ENCODE measurements around the gene AXIN2. TPM values are rescaled to one million over a fixed set of nuclear protein-coding genes. Genes with fewer than 3 reads are reported as not detected.

Gene AXIN2
- total and polyA plus RNA-seq, 3 donors from 2014 or later = 18.1 to 26.3 (median 20.2) TPM

- Histone ChIP-seq H3K27me3 (no peaks in the 10 kb centered on the region), H3K27ac (no peak overlapping the region), H3K9me3 (no peaks in the 10 kb centered on the region), H3K4me1 (no peaks in the 10 kb centered on the region), H3K4me3 (no peak overlapping the region), H3K36me3 (ENCODE audit: low read depth, missing control alignments) (no peaks in the 10 kb centered on the region)
- TF ChIP-seq, protein P1, sequence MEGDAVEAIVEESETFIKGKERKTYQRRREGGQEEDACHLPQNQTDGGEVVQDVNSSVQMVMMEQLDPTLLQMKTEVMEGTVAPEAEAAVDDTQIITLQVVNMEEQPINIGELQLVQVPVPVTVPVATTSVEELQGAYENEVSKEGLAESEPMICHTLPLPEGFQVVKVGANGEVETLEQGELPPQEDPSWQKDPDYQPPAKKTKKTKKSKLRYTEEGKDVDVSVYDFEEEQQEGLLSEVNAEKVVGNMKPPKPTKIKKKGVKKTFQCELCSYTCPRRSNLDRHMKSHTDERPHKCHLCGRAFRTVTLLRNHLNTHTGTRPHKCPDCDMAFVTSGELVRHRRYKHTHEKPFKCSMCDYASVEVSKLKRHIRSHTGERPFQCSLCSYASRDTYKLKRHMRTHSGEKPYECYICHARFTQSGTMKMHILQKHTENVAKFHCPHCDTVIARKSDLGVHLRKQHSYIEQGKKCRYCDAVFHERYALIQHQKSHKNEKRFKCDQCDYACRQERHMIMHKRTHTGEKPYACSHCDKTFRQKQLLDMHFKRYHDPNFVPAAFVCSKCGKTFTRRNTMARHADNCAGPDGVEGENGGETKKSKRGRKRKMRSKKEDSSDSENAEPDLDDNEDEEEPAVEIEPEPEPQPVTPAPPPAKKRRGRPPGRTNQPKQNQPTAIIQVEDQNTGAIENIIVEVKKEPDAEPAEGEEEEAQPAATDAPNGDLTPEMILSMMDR (IDR thresholded peaks at IDR 0.05) = no peak
- TF ChIP-seq POLR2A (IDR thresholded peaks at IDR 0.05) = no peak
- 61 to 70% methylated on average over 17 of the region's 17 CpGs for WGBS, 2 donors
- DNase-seq = no peak
- intact Hi-C loops (cut with DNase I; ENCODE audit: low total_unique reads) = no loop called here
These were observed 45.2 kb downstream of the AXIN2 start for GRCh38 chr17:65515959-65516948.

DNA sequence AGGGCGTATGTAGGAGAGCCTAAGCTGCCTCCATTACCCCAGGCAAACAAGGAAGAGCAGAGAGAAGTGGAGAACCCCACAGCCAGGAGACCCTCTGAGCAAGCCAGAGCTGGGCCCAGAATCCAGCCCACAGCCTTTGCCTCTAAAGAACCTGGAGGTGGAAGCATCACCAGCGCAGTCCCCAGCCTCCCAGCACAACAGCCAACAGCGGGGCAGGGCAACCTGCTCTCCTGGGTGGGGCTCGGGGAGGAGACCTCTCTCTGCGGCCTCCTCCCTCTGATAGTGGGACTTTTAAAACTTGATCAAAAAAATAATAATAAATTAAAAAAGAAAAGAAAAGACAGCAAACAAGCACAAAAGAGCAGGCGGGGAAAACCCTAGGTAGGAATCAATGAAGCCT lies 45.9 kb downstream of the AXIN2 start:
- TF ChIP-seq, protein P1 (IDR thresholded peaks at IDR 0.05) = no peak
- no peak for TF ChIP-seq POLR2A (IDR thresholded peaks at IDR 0.05)
- no peaks in the 10 kb centered on the region for H3K36me3 ChIP-seq (ENCODE audit: low read depth, missing control alignments)
- no peak overlapping the region for H3K27ac ChIP-seq
- WGBS, 2 donors = 88 to 97% methylated on average over 6 of the region's 6 CpGs
- no peaks in the 10 kb centered on the region for H3K27me3 ChIP-seq
- no peak for DNase-seq
- H3K4me3 ChIP-seq = no peak overlapping the region
- intact Hi-C loops (cut with DNase I; ENCODE audit: low total_unique reads) = no loop called here
- H3K4me1 ChIP-seq = no peaks in the 10 kb centered on the region
- no peaks in the 10 kb centered on the region for H3K9me3 ChIP-seq

DNA sequence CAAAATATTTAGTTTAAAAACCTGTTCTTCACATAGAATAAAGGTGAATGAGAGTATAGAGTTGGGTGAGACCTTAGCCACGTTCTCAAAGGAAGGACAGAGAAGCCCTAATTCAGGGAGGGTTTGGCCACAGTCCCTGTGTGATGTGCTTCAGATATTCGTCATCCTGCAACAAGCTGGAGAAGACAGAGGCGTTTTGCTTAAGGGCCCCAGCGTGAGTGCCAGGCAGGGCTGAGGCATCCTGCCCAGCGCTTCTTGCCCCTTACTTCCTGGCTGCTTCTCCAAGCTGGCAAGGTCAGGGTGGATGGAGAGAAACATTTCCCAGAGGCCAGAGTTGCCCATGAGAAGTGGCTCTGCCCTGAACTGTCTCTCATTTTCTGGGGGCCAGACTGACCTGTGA lies 46.9 kb downstream of the AXIN2 start:
- intact Hi-C loops (cut with DNase I; ENCODE audit: low total_unique reads) = no loop called here
- no peak for DNase-seq
- H3K27ac ChIP-seq = no peak overlapping the region
- H3K36me3 ChIP-seq (ENCODE audit: low read depth, missing control alignments) = no peaks in the 10 kb centered on the region
- no peaks in the 10 kb centered on the region for H3K9me3 ChIP-seq
- no peak for TF ChIP-seq POLR2A (IDR thresholded peaks at IDR 0.05)
- TF ChIP-seq, protein P1 (IDR thresholded peaks at IDR 0.05) = no peak
- 76 to 83% methylated on average over 5 of the region's 5 CpGs for WGBS, 2 donors
- no peaks in the 10 kb centered on the region for H3K27me3 ChIP-seq
- H3K4me1 ChIP-seq = no peaks in the 10 kb centered on the region
- H3K4me3 ChIP-seq = no peak overlapping the region

- Histone ChIP-seq H3K27ac (no peak overlapping the region), H3K4me1 (no peaks in the 10 kb centered on the region), H3K27me3 (no peaks in the 10 kb centered on the region), H3K9me3 (no peaks in the 10 kb centered on the region), H3K4me3 (no peak overlapping the region), H3K36me3 (ENCODE audit: low read depth, missing control alignments) (no peaks in the 10 kb centered on the region)
- no peak for DNase-seq
- TF ChIP-seq POLR2A (IDR thresholded peaks at IDR 0.05) = no peak
- TF ChIP-seq, protein P1 (IDR thresholded peaks at IDR 0.05) = no peak
- intact Hi-C loops (cut with DNase I; ENCODE audit: low total_unique reads) = no loop called here
- 77 to 91% methylated on average over 8 of the region's 8 CpGs for WGBS, 2 donors
These were observed 47.4 kb downstream of the AXIN2 start for GRCh38 chr17:65514082-65514481.

All from testis (tissue), 3 donors.